K562 (cell line): ENCODE data around the gene C3orf52. TPM values are rescaled to one million over a fixed set of nuclear protein-coding genes. Genes with fewer than 3 reads are reported as not detected.

Experiments
- ATAC-seq: fragments of 200-7000 bp; cut with Tn5 transposase; 3 replicates; pipeline ENCODE4 v1.9.1; 2020; ENCODE audit warnings: moderate library complexity
- BruUV-seq: library from RNA; stranded (reverse); fragments of 400-500 nt; replicated peaks from 2 replicates; lab custom pipeline; 2021; lab: Mats Ljungman, UMichigan
- CTCF ChIA-PET: fragments of 300-600 bp; formaldehyde crosslinking; extraction: SDS; loops from one replicate; lab custom pipeline; 2021; ENCODE audit warnings: low intra/inter-chr PET ratio; lab: Yijun Ruan, JAX
- POLR2A ChIA-PET: fragments of 300-600, 350-650 bp; sonication (Branson Sonifier 250); formaldehyde crosslinking; extraction: SDS; loops from one replicate; lab custom pipeline; 2021; ENCODE audit warnings: antibody characterized with exemption, inconsistent platforms; lab: Yijun Ruan, JAX
- DNase-seq, 4 experiments: peaks; one replicate each; pipeline versions ENCODE4 v3.0.0 to v3.0.0-alpha.2; 2011 to 2018; ENCODE audit warnings: low spot score in 3 of 4, mixed read lengths in 3 of 4; ENCODE audit errors: extremely low read depth in 1 of 4
- FAIRE-seq: peaks from 2 replicates; lab custom pipeline; 2011; peaks lifted over from hg19 to GRCh38; lab: Jason Lieb, UNC
- H2AFZ ChIP-seq: 2 replicates; pipeline ENCODE4 v1.6.0; 2011; ENCODE audit warnings: low read depth, low read length, control low read depth, inconsistent platforms
- H3K27ac ChIP-seq: fragments of 200-600 bp; 3 replicates; pipeline ENCODE4 v1.8.0; 2011; ENCODE audit warnings: low read depth, mild to moderate bottlenecking, control low read depth, inconsistent platforms, low read length, moderate library complexity, mixed read lengths; ENCODE audit errors: extremely low read depth
- H3K27me3 ChIP-seq, 2 experiments: fragments of 300-600 bp in 1 of 2; 2 replicates in 1 of 2; 3 replicates in 1 of 2; pipeline versions ENCODE4 v1.6.0 to v1.8.0; 2011; ENCODE audit warnings: inconsistent platforms in 2 of 2, low read length in 2 of 2, mild to moderate bottlenecking in 1 of 2, mixed read lengths in 1 of 2, moderate library complexity in 1 of 2; ENCODE audit not compliant: control insufficient read depth in 2 of 2, insufficient read depth in 2 of 2
- H3K36me3 ChIP-seq: fragments of 300-600 bp; 3 replicates; pipeline ENCODE4 v1.8.0; 2011; ENCODE audit warnings: mild to moderate bottlenecking, low read length, inconsistent platforms; ENCODE audit not compliant: control insufficient read depth, insufficient read depth
- H3K4me1 ChIP-seq, 2 experiments: fragments of 200-600 bp in 1 of 2; replicated peaks in 1 of 2; 2 replicates in 1 of 2; 3 replicates in 1 of 2; pipeline versions ENCODE4 v1.5.1 to v1.8.0; 2011; ENCODE audit warnings: inconsistent platforms in 2 of 2, low read length in 2 of 2, mild to moderate bottlenecking in 1 of 2, mixed read lengths in 1 of 2, moderate library complexity in 1 of 2; ENCODE audit not compliant: control insufficient read depth in 2 of 2, insufficient read depth in 2 of 2
- H3K4me2 ChIP-seq: 2 replicates; pipeline ENCODE4 v1.6.1; 2011; ENCODE audit warnings: low read length, control low read depth, inconsistent platforms, mixed read lengths; ENCODE audit not compliant: insufficient read depth
- H3K4me3 ChIP-seq: fragments of 200-600 bp; sonication (generic), shearing (Covaris generic); 2 replicates; pipeline ENCODE4 v1.5.1; 2016; ENCODE audit warnings: control low read depth, inconsistent platforms
- H3K79me2 ChIP-seq: fragments of 200-600 bp; 3 replicates; pipeline ENCODE4 v1.8.0; 2011; ENCODE audit warnings: low read length, inconsistent platforms; ENCODE audit not compliant: control insufficient read depth, insufficient read depth
- H3K9ac ChIP-seq, 2 experiments: 2 replicates each; pipeline versions ENCODE4 v1.6.0 to v1.6.1; 2011; ENCODE audit warnings: low read depth in 2 of 2, low read length in 2 of 2, control low read depth in 1 of 2, inconsistent platforms in 1 of 2, mild to moderate bottlenecking in 1 of 2, mixed read lengths in 1 of 2; ENCODE audit not compliant: insufficient read depth in 1 of 2
- H3K9me1 ChIP-seq: one replicate; pipeline ENCODE4 v1.6.0; 2011; ENCODE audit warnings: inconsistent platforms, mild to moderate bottlenecking, low read length, moderate library complexity; ENCODE audit not compliant: control insufficient read depth, insufficient read depth
- H3K9me3 ChIP-seq: replicated peaks from 2 replicates; pipeline ENCODE4 v1.5.1; 2011; ENCODE audit warnings: low read depth, low read length, inconsistent platforms; ENCODE audit not compliant: control insufficient read depth, insufficient read depth
- H4K20me1 ChIP-seq: replicated peaks from 2 replicates; pipeline ENCODE4 v1.6.1; 2011; ENCODE audit warnings: low read length, inconsistent platforms, mixed read lengths; ENCODE audit not compliant: control insufficient read depth, insufficient read depth
- CBFA2T3 ChIP-seq: fragments of 450-650 bp; IDR thresholded peaks from 2 replicates; pipeline ENCODE4 v1.6.1; 2017
- DPF2 ChIP-seq: fragments of 450-650 bp; IDR thresholded peaks from 2 replicates; pipeline ENCODE4 v1.6.1; 2016
- FOXA3 ChIP-seq, 2 experiments: fragments of 450-650 bp in 1 of 2; sonication (generic) in 1 of 2; formaldehyde crosslinking; IDR thresholded peaks in 1 of 2; conservative IDR thresholded peaks in 1 of 2; 2 replicates each; pipeline versions ENCODE4 v1.4.0 to v1.8.0; 2020 to 2022; ENCODE audit warnings: mild to moderate bottlenecking in 2 of 2, missing genetic modification reagents in 1 of 2
- FOXJ2 ChIP-seq: fragments of 200-800 bp; sonication (Bioruptor generic); IDR thresholded peaks from 2 replicates; pipeline ENCODE4 v1.6.1; 2016; ENCODE audit warnings: missing genetic modification characterization, missing compliant biosample characterization
- RFX7 ChIP-seq: fragments of 250-450 bp; sonication (Bioruptor Pico); IDR thresholded peaks from 2 replicates; pipeline ENCODE4 v1.5.1; 2021; ENCODE audit warnings: mild to moderate bottlenecking
- WGBS: fragments of 100-300 bp; shearing (Covaris generic); methylation state at CpG from one replicate; pipeline ENCODE4 v1.1.6; 2016; ENCODE audit warnings: low coverage, mixed read lengths; ENCODE audit not compliant: insufficient coverage; ENCODE audit errors: missing lambda C conversion rate; 5-methylcytosine and 5-hydroxymethylcytosine counted together
- in situ Hi-C: fragments of 300-500 bp; cut with MboI; formaldehyde crosslinking; loops from 4 replicates; pipeline ENCODE4 v1.15.0; 2018; ENCODE audit warnings: inconsistent platforms, mixed read lengths
- intact Hi-C: fragments of 100-400 bp; cut with micrococcal nuclease; formaldehyde crosslinking; loops from 2 replicates; pipeline ENCODE4 v1.14.2; 2022
- polyA plus RNA-seq, 8 experiments: library from polyadenylated mRNA; depleted of rRNA in 4 of 8; stranded (reverse) in 5 of 8; unstranded in 3 of 8; fragments of >200 nt; fragmentation: Nextera tagmentation in 2 of 8; fragmentation: Illumina TruSeq in 1 of 8; extraction: Ambion mirVana in 2 of 8; extraction: Trizol in 1 of 8; gene quantifications; 2 replicates each; pipeline versions ENCODE4 v1.2.1 to v1.2.3, GENCODE V29; 2011 to 2014; ENCODE audit warnings: inconsistent platforms in 1 of 8, missing spikeins in 1 of 8
- total RNA-seq, 7 experiments: library from RNA; depleted of rRNA in 6 of 7; stranded (reverse); fragments of >200 nt in 6 of 7; fragmentation: Illumina TruSeq in 2 of 7; extraction: Trizol in 2 of 7; gene quantifications; 2 replicates each; pipeline versions ENCODE4 v1.2.1 to v1.2.3, GENCODE V29; 2011 to 2021; ENCODE audit warnings: low replicate concordance in 1 of 7

Gene C3orf52
- total and polyA plus RNA-seq, 9 of the 15 experiments (the other 6 are each of a cell fraction or from before 2014, with no cell fraction given): 2.8 to 6.1 (median 3.8) TPM

DNA sequence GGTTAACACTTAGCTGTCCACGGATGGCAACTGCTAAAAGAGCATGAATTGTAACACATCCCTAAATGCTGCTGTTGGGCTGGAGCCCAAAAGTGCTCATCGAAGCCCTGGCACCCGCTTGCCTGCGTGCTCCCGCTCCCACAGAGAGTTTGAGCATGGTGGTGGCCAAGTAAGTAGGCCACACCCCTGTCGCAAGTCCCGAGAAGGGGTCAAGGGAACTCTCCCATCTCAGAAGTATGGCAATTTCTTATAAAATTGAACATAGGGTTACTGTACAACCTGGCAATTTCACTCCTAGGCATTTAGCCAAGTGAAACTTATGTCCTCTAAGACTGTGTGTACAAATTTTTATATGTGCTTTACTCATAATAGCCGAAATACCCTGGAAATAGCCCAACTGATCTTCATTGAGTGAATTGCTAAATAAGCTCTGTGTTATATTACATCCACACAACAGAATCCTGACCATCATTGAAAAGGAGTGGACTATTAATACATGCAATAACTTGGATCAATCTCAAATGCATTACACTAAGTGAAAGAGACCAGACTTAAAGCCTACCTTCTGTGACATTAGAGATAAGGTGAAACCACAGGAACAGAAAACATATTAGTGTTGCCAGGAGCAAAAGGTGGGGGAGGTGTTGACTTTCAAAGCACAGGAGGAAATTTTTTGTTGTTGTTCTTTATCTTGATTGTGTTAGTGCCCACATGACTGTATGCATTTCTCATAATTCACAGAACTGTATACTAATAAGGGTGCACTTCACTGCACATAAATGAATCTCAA lies 48.3 kb downstream of the C3orf52 start:
- ChIA-PET CTCF (no interaction called here), POLR2A (no interaction called here)
- Histone ChIP-seq H3K36me3 (no peaks in the 10 kb centered on the region), H2AFZ (no peak overlapping the region), H3K4me3 (no peak overlapping the region), H3K27me3 (no peaks in the 10 kb centered on the region), H3K9me1 (no peaks in the 10 kb centered on the region), H3K4me2 (no peak overlapping the region), H3K4me1 (peaks cover 0 to 7% of the 10 kb centered on the region in 2 experiments; a peak in 1 of 5 replicates), H4K20me1 (no peaks in the 10 kb centered on the region), H3K9me3 (no peaks in the 10 kb centered on the region), H3K9ac (no peak overlapping the region), H3K27ac (no peak overlapping the region), H3K79me2 (no peaks in the 10 kb centered on the region)
- BruUV-seq: no TSS peak
- ATAC-seq (peak; percentile 28; the same call in 1 of the 3 replicates), FAIRE-seq (no peak), DNase-seq (peak in 1 of 4 experiments; percentile 9)
- 5% methylated on average over 8 of the region's 8 CpGs for WGBS
- TF ChIP-seq DPF2: 0 out of 2 replicates have a peak, but pooled peaks have one; percentile 15
- TF ChIP-seq RFX7 (CRISPR knock-in tag): no peak
- peak; percentile 67 for TF ChIP-seq FOXJ2 (tag)
- TF ChIP-seq FOXA3 (CRISPR knock-in tag; conservative IDR thresholded peaks at IDR 0.05 in 1 of 2, IDR thresholded peaks at IDR 0.05 in 1 of 2): 0 out of 4 replicates have a peak, but pooled peaks of 1 of the 2 experiments have one; percentile 23
- TF ChIP-seq CBFA2T3: peak; percentile 26; the same call in 1 of the 2 replicates
- intact Hi-C loops (loop anchor here (10.0 kb wide), 1 partner anchor 140 kb away; no protein-coding TSS in a partner anchor), in situ Hi-C loops (no loop called here)
